ENCODE data around the gene ZNF775. TPM values are rescaled to one million over a fixed set of nuclear protein-coding genes. Genes with fewer than 3 reads are reported as not detected.

The ZNF775 gene
- 1 to 10 TPM; 1.4 to 3.8 (median 2.4) TPM for total RNA-seq

GRCh38 chr7:150378853-150379440 lies at the start of gene ZNF775:
TSS of gene ZNF775 (plus strand) at chr7:150379330. CDS start at chr7:150388471, 9,141 bp downstream.
- H3K4me3 ChIP-seq (ENCODE audit: low read depth, poor library complexity, severe bottlenecking), result peak within 1 kb of the TSS; percentile 90
- intact Hi-C loops (cut with DNase I; ENCODE audit: low total_unique reads), result no loop called here
- 0 to 1% methylated on average over 12 to 43 of the region's 60 CpGs for WGBS, 2 donors
- TF ChIP-seq CTCF (IDR thresholded peaks at IDR 0.05) (no peak), POLR2A (IDR thresholded peaks at IDR 0.05) (peak in 1 of 2 donors; percentile 6)
- DNase-seq (ENCODE audit: low spot score in 2 of 2), result peak; percentile 92 to 99

DNA sequence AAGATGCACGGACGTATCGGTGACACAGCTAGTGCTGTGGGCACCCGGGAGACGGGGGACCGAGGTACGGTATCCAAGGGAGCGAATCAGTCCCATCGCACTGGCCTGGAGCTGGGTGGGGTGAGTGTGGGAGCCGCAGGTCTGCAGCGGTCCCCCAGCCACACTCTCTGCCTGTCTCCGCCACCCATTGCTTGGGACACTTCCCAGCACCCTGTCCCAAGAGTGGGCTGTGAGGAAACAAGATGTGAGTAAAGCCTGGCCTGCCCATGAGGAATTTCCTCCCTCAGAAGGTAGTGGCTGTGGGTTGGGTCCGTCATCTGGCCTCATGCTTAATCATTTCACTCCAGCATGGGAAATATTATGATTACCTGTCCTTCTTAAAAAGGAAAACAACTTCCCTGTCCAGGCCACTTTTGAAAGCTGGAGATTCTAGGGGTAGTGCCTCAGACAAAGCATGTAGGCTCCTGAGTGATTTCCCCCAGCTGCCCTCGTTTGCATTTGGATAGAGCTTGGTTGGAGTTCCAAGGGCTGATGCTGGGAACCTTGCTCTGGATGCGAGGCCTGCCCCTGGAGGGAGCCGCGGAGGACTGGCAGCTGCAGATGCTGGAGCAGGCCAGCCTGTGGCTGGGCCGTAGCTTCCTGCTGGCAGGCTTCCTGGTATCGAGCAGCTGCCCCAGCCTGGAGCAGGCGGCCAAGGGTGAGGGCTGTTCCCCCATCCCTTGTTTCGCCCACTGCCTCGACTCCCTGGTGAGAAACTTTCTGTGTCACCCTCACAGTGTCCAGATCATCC lies 49.6 kb upstream of the ZNF775 start:
- 82 to 84% methylated on average over 17 to 22 of the region's 22 CpGs for WGBS, 2 donors
- intact Hi-C loops (cut with DNase I; ENCODE audit: low total_unique reads), result no loop called here
- DNase-seq (ENCODE audit: low spot score in 2 of 2), result peak in 1 of 2 donors; percentile 70
- no peak for TF ChIP-seq CTCF (IDR thresholded peaks at IDR 0.05)
- no peak for TF ChIP-seq POLR2A (IDR thresholded peaks at IDR 0.05)
- H3K4me3 ChIP-seq (ENCODE audit: low read depth, poor library complexity, severe bottlenecking), result no peak overlapping the region

GRCh38 chr7:150330211-150330885 lies 48.8 kb upstream of the ZNF775 start:
- intact Hi-C loops (cut with DNase I; ENCODE audit: low total_unique reads), result no loop called here

DNA sequence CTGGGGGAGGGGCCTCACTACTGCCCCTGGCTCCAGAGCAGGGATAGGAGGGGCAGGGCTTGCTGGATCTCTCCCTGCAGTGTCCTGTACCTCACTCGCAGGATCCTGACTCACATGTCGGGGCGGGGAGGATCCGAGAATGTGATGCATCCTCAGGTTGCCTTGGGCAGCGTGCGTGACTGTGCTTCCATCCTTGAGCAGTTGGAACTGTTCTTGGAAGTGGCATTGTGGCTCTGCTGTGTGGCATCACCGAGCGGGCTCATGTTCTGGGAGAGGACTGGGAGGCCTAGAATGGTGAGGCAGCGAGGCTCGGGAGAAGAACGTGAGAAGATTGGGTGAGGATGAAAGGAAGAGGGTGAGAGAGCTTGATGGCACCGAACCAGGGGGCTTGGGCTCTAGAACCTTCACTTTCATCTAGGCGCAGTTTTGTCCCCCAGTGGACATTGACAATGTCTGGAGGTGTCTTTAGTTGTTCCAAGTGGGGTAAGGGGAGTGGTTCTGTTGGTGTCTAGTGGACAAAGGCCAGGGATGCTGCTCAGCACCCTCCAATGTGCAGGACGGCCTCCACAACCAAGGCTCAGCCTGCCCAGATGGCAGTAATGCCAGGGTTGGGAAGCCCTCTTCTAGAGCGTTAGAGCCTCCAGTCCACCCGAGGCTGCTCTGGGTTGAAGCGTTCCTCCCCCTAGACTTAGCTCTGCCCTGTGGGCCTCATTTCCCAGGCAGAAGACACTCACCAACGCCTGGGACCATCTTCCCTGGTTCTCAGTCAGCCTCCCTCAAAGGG lies 46.1 kb upstream of the ZNF775 start:
- TF ChIP-seq CTCF (IDR thresholded peaks at IDR 0.05), result no peak
- TF ChIP-seq POLR2A (IDR thresholded peaks at IDR 0.05), result no peak
- DNase-seq (ENCODE audit: low spot score in 2 of 2), result no peak
- no peak overlapping the region for H3K4me3 ChIP-seq (ENCODE audit: low read depth, poor library complexity, severe bottlenecking)
- WGBS, 2 donors, result 83 to 91% methylated on average over 18 of the region's 18 CpGs
- intact Hi-C loops (cut with DNase I; ENCODE audit: low total_unique reads), result no loop called here

More at GRCh38 chr7:150330211-150330885, 48.8 kb upstream of the ZNF775 start:
- DNase-seq (ENCODE audit: low spot score in 2 of 2), result peak in 1 of 2 donors; percentile 81
- 94 to 95% methylated on average over 7 to 18 of the region's 19 CpGs for WGBS, 2 donors
- TF ChIP-seq CTCF (IDR thresholded peaks at IDR 0.05) (no peak), POLR2A (IDR thresholded peaks at IDR 0.05) (no peak)
- no peak overlapping the region for H3K4me3 ChIP-seq (ENCODE audit: low read depth, poor library complexity, severe bottlenecking)

GRCh38 chr7:150333659-150334058 lies 45.5 kb upstream of the ZNF775 start:
- DNase-seq (ENCODE audit: low spot score in 2 of 2), result no peak
- H3K4me3 ChIP-seq (ENCODE audit: low read depth, poor library complexity, severe bottlenecking), result no peak overlapping the region
- intact Hi-C loops (cut with DNase I; ENCODE audit: low total_unique reads), result no loop called here
- TF ChIP-seq CTCF (IDR thresholded peaks at IDR 0.05) (no peak), POLR2A (IDR thresholded peaks at IDR 0.05) (no peak)
- WGBS, 2 donors, result 96% methylated on average over 10 of the region's 10 CpGs

Measured in lower leg skin (tissue), 4 donors.